HG02938 (cell line): Measurements from ENCODE around the gene PSMC1.

ENCODE experiments used
- ATAC-seq: cut with Tn5 transposase; IDR thresholded peaks from one replicate; pipeline ENCODE4 v1.9.1; 2021; ENCODE audit warnings: mild to moderate bottlenecking, moderate library complexity; ENCODE audit not compliant: unreplicated experiment

Gene PSMC1

DNA sequence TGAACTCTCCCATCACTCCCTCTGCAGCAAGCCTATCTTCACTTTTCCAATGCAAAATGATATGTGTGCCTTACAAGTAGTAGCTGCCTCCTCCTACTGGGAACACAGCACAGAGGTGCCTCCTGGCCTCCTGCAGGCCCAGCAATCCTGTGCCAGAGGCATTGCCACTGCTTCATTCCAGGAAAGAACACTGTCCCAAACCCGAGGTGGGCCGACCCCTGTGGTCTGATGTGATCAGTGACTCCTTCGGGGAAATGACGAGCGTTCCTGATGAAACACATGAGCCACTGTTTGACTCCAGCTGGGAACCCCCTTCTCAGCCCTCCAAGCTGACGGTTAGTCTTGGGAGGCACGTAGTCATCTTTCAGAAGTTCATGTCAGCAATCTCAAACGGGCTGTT lies 19.5 kb downstream of the PSMC1 start:
- no peak for ATAC-seq

- ATAC-seq = no peak
Observed at GRCh38 chr14:90276646-90277367, 20.5 kb downstream of the PSMC1 start.

GRCh38 chr14:90277581-90278198 lies 21.3 kb downstream of the PSMC1 start:
- no peak for ATAC-seq

DNA sequence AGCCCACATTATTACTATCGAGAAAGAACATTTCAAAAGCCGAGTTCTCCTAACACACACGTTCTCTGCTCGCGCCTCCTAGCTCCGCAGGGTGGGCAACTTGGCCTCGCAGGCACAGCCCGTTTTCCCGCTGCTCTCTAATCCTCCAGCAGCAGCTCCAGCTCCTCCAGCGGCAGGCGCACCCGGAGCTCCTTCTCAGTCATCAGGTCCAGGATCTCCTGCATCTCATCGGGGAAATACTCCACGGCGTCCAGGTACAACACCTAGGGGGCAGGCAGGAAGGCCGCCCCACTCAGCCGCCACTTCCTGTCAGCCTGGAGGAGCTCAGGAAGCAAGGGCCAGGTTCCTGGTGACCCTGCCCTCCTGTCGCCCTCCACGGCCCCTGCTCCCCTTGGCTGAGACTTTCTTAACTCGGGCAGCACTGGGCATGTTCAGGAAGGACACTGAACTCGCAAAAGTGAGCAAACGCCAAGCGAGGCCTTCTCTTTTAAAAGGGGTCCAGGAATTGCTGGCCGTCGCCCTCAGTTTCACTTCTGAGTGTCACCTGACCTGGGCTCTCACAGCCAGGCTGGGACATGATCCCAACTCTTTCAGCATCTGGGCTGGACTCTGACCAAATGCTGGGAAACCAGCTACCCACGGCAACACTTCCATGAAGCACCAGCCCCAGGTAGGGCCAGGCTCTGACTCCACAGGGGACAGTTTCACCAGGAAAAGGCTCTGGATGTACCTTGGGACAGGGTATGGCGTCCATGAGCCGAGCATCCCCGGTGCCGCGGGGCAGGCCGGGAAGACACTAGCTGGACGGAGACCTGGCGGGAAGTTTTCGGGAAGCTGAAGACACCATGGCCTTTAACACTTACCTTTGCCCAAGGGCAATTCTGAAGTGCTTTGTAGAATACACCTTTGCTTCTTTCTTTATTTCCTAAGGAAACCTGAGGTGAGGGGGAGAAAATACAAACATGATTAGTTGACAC lies 22.1 kb downstream of the PSMC1 start:
- ATAC-seq = no peak

- ATAC-seq = no peak
Observed at GRCh38 chr14:90280096-90280495, 23.7 kb downstream of the PSMC1 start.

GRCh38 chr14:90281261-90281660 lies 24.9 kb downstream of the PSMC1 start:
- ATAC-seq = no peak

DNA sequence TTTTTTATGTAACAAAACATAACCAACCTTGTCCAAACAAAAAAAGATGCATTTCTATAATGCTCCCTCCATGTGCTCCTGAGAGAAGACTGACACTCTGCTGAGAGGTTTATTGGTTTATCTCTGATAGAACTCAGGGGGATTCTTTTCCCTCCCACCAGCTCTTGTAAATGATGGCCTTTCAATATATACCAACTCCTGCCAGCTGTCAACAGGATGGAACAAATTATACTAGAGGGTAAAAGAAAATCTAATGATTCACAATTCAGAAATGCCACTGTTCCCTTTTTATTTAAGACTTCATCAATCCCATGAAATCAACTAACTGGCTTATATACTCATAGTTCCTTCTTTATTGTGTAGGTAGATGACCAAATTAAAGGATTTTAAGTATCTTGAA lies 25.4 kb downstream of the PSMC1 start:
- no peak for ATAC-seq

DNA sequence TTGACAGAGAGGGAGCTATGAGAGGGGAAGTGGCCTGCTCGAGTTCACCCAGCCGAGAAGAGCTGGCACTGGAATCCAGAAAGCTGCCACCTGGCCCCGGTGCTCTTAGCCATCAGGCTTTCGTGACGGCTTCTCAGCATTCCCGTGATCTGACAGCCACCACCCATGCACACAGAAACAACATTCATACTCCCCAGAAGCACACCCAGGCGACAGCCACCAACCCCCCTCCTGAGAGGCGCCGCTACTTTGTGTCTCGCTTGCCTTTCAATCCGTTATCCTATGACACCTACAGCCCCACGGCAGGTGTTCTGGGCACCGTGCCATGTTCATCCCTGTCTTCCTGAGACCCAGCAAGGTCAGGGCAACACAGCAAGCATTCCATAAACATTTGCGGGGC lies 31.4 kb downstream of the PSMC1 start:
- ATAC-seq = no peak

DNA sequence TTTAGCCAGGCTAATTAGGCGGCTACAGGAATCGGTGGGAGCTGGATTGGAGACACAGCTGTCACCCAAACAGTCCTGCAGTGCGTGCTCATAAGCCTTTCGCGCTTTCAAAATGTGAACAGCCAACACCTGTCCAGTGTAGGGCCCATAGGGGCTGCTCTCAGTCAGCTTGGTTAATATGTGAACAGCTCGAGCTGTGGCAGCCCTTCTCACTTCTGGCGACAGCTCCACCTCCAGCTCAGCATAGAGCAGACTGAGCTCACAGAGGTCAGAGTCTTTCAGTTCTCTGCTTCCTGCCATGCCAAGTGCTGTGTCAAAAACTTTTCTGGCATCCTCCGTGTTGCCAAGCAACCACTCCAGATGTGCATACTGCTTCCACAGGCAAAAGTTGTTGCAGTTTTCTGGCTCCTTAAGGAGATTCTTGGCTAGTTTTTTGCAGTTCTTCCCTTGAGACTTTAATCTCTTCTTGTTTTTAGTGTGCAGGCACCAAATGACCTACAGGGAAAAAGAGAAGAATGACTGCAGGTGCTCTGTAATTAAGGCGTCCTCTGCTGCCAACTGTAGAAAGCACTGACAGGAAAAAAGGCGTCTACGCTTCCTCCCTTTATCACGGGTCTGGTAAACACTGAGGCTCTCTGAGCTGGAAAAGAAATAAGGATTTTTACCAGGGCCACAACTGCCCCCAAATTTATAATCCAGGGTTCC lies 32.5 kb downstream of the PSMC1 start:
- ATAC-seq = peak; percentile 92

- no peak for ATAC-seq
Observed at GRCh38 chr14:90290337-90291011, 34.1 kb downstream of the PSMC1 start.

DNA sequence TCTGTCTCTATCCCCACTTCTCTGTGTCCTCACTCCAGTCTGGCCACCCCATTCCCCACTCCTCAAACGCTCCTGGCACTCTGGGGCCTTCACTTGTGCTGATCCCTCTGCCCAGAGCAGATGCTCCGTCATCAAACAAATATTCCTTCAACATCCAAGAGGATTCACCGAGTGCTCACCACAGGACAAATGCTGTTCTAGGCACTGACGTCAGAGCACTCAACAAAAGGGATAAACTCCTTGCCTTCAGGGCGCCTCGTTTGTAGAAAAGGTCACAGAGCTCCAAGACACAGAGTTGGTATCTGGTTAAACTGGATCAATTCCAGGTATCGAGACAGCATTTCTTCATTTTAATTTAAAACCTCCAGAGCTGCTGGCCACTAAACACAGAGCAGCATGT lies 35.3 kb downstream of the PSMC1 start:
- no peak for ATAC-seq

GRCh38 chr14:90293766-90294730 lies 37.7 kb downstream of the PSMC1 start:
- no peak for ATAC-seq

DNA sequence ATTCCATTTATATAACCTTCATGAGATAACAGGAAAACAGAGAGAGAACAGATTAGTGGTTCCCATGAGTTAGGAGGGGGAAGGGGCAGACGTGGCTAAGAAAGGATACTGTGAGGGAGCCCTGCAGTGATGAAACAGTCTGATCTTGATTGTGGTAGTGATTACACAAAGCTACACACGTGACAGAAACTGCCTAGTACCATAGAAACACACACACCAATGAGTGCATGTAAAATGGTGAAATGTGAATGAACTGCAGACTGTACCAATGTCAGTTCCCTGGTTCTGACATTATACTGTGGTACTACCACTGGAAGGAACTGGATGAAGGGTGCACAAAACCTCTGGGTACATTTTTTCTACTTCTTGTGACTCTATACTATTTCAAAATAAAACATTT lies 38.5 kb downstream of the PSMC1 start:
- ATAC-seq = no peak

DNA sequence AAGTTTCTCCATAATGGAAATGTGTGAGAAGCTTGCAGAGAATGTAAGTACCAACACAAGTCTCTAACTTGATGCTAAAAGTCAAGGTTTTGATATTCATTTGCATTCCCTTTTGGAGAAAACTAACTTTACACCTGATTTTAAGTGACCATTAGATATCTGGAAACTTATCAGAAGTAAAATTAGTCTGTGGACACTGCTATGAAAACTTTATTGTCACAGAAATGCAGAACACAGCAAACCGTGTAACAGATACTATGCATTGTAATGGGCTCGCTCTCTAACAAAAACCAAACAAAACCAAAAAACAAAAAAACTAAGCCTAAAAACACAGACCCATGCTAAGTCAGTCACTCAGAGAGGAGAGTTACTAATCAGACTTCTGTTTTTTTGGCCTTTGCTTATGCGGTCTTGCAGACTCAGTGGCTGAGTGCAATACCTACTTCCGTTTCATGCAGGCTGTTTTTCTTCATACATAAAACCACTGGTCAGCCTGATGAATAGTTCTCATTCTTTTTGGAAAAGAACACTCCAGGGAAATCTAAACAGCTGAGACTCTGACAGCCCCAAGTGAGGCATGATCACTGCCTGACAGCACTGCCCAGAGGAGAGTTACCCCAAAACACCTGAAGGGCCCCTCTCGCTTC lies 39.6 kb downstream of the PSMC1 start:
- ATAC-seq = no peak

- ATAC-seq = no peak
Observed at GRCh38 chr14:90296641-90297040, 40.3 kb downstream of the PSMC1 start.

GRCh38 chr14:90297876-90298629 lies 41.7 kb downstream of the PSMC1 start:
- no peak for ATAC-seq

GRCh38 chr14:90299408-90299807 lies 43.1 kb downstream of the PSMC1 start:
- ATAC-seq = no peak

GRCh38 chr14:90300611-90301047 lies 44.3 kb downstream of the PSMC1 start:
- no peak for ATAC-seq
